DMS53 (cell line): ENCODE results near the gene PKNOX2.

Experiments used
- DNase-seq: peaks from one replicate; lab custom pipeline; 2025; lab: John Stamatoyannopoulos, UW

PKNOX2 gene

GRCh38 chr11:125314276-125315078 is 149.9 kb downstream of the PKNOX2 start:
- DNase-seq, result no peak

- DNase-seq, result no peak
Observed at GRCh38 chr11:125315079-125315740, 150.7 kb downstream of the PKNOX2 start.

GRCh38 chr11:125317416-125317815 is 152.9 kb downstream of the PKNOX2 start:
- no peak for DNase-seq

- no peak for DNase-seq
Observed at GRCh38 chr11:125319649-125320048, 155.1 kb downstream of the PKNOX2 start.

GRCh38 chr11:125320347-125321076 is 156.0 kb downstream of the PKNOX2 start:
- DNase-seq, result no peak

- no peak for DNase-seq
Observed at GRCh38 chr11:125322289-125322688, 157.7 kb downstream of the PKNOX2 start.

GRCh38 chr11:125325196-125325595 is 160.6 kb downstream of the PKNOX2 start:
- no peak for DNase-seq

GRCh38 chr11:125326126-125326525 is 161.6 kb downstream of the PKNOX2 start:
- no peak for DNase-seq

- DNase-seq, result no peak
Observed at GRCh38 chr11:125327518-125328224, 163.1 kb downstream of the PKNOX2 start.

- no peak for DNase-seq
Observed at GRCh38 chr11:125328225-125328580, 163.7 kb downstream of the PKNOX2 start.

- no peak for DNase-seq
Observed at GRCh38 chr11:125329786-125330185, 165.2 kb downstream of the PKNOX2 start.

GRCh38 chr11:125330462-125331325 is 166.1 kb downstream of the PKNOX2 start:
- DNase-seq, result no peak

GRCh38 chr11:125331357-125332035 is 166.9 kb downstream of the PKNOX2 start:
- DNase-seq, result no peak

GRCh38 chr11:125332821-125333220 is 168.3 kb downstream of the PKNOX2 start:
- no peak for DNase-seq

- DNase-seq, result no peak
Observed at GRCh38 chr11:125333354-125334073, 169.0 kb downstream of the PKNOX2 start.

GRCh38 chr11:125335106-125335505 is 170.6 kb downstream of the PKNOX2 start:
- DNase-seq, result no peak

GRCh38 chr11:125337836-125338834 is 173.6 kb downstream of the PKNOX2 start:
- no peak for DNase-seq

- no peak for DNase-seq
Observed at GRCh38 chr11:125338886-125339811, 174.6 kb downstream of the PKNOX2 start.
